Heart left ventricle (tissue), 16 donors: ENCODE measurements around the gene MRM2. TPM values are rescaled to one million over a fixed set of nuclear protein-coding genes. Genes with fewer than 3 reads are reported as not detected.
A peak's percentile ranks its signal among the peaks of the same experiment; 100 is the strongest.

Experiments used
- ATAC-seq, 4 donors: fragments of 200-7000 bp; cut with Tn5 transposase; one replicate each; pipeline ENCODE4 v1.9.1; 2020 to 2022; ENCODE audit warnings: moderate library complexity in 4 of 4, mild to moderate bottlenecking in 3 of 4, moderate number of reproducible peaks in 1 of 4
- DNase-seq, 5 donors: peaks; one replicate each; pipeline ENCODE4 v3.0.0-alpha.2; 2020
- H3K27ac ChIP-seq, 12 donors: fragments of 200-600 bp; sonication (generic) in 4 of 12; one replicate each; pipeline versions ENCODE4 v1.5.0 to v1.8.0; 2016 to 2022; ENCODE audit warnings: mild to moderate bottlenecking in 2 of 12
- H3K27me3 ChIP-seq, 9 donors: fragments of 200-600 bp; sonication (generic) in 2 of 9; one replicate each; pipeline versions ENCODE4 v1.5.1 to v1.8.0; 2016 to 2022; ENCODE audit warnings: mild to moderate bottlenecking in 3 of 9
- H3K36me3 ChIP-seq, 9 donors: fragments of 200-600 bp; sonication (generic) in 2 of 9; one replicate each; pipeline versions ENCODE4 v1.5.0 to v1.8.0; 2018 to 2022; ENCODE audit warnings: mild to moderate bottlenecking in 2 of 9
- H3K4me1 ChIP-seq, 12 donors: fragments of 200-600 bp; sonication (generic) in 4 of 12; one replicate each; pipeline versions ENCODE4 v1.5.0 to v1.8.0; 2016 to 2022; ENCODE audit warnings: mild to moderate bottlenecking in 3 of 12
- H3K4me3 ChIP-seq, 12 donors: fragments of 200-600 bp; sonication (generic) in 4 of 12; one replicate each; pipeline versions ENCODE4 v1.5.0 to v1.8.0; 2017 to 2022; ENCODE audit warnings: mild to moderate bottlenecking in 9 of 12, moderate library complexity in 4 of 12
- H3K9me3 ChIP-seq, 12 donors: fragments of 200-600 bp; sonication (generic) in 4 of 12; one replicate each; pipeline versions ENCODE4 v1.5.0 to v1.8.0; 2016 to 2022; ENCODE audit warnings: mild to moderate bottlenecking in 1 of 12
- POLR2A ChIP-seq, 2 donors: fragments of 450-650 bp; IDR thresholded peaks; one replicate each; pipeline ENCODE4 v1.6.1; 2017; ENCODE audit warnings: antibody characterized with exemption in 2 of 2, mild to moderate bottlenecking in 2 of 2, moderate library complexity in 2 of 2
- WGBS, 4 donors: extraction: QIAGEN DNeasy Blood & Tissue Kit in 2 of 4; methylation state at CpG; one replicate each; pipeline versions ENCODE4 v1.1.5 to v1.1.7; 2013 to 2018; 5-methylcytosine and 5-hydroxymethylcytosine counted together
- intact Hi-C, 10 donors: fragments of 100-400 bp; cut with DNase I; formaldehyde crosslinking; loops; one replicate each; pipeline versions ENCODE4 v1.11.1 to v1.14.2; 2022
- polyA plus RNA-seq, 2 donors: library from polyadenylated mRNA; stranded (reverse); fragments of 200-250 nt; gene quantifications; one replicate each; pipeline ENCODE4 v1.2.3, GENCODE V29; 2013
- total RNA-seq, 9 donors: library from RNA; depleted of rRNA in 2 of 9; stranded (reverse); fragments of >200 nt in 2 of 9; fragmentation: NEBNext Ultra II Directional in 3 of 9; extraction: Animal tissue kit (Norgen Biotek cat#: 25700) in 3 of 9; gene quantifications; one replicate each; pipeline versions ENCODE4 v1.1.0 to v1.2.4, GENCODE V29; 2016 to 2023
- TF ChIP-seq, protein P1 (sequence below), 12 donors: fragments of 200-600 bp; sonication (generic) in 4 of 12; IDR thresholded peaks; one replicate each; pipeline versions ENCODE4 v1.5.0 to v1.8.0; 2018 to 2022; ENCODE audit warnings: antibody characterized with exemption in 12 of 12, mild to moderate bottlenecking in 5 of 12
- donor health status: ischemic (EF 13 %, LVEDD 7.1; RV severe dilation, severe dysfunction).
- donor health status: healthy with polysubstance abuse.
- donor health status: DM: no; HTN: yes; CAD: no.
- donor health status: DM: no; HTN: no; CAD: no.
- donor health status: ischemic (EF 25% LVEDD 6.9; RV normal size, moderate dysfunction).
- donor health status: ischemic (EF 25% LVEDD 5.7; RV mildly dilated, moderate dysfunction).
- donor health status: healthy.
- donor health status: DM: yes; HTN: yes; CAD: no.
- donor health status: ischemic (EF 35%, LVEDD 5.7; RV mildly dilated, moderate dysfunction).
- donor health status: nonischemic (EF 11% LVEDD 7.7; RV severe dilation, severe dysfunction).
- donor health status: DM: yes; HTN: yes; CAD: no.
- donor health status: PGD.
- donor health status: ischemic (EF 29% LVEDD 5.4; RV normal size, mild dysfunction).
- donor health status: nonischemic (EF 23%, LVEDD 6.1; RV moderate dilation, normal function).

MRM2 gene
- total and polyA plus RNA-seq, 11 donors = 14.2 to 31.5 (median 20.3) TPM

DNA sequence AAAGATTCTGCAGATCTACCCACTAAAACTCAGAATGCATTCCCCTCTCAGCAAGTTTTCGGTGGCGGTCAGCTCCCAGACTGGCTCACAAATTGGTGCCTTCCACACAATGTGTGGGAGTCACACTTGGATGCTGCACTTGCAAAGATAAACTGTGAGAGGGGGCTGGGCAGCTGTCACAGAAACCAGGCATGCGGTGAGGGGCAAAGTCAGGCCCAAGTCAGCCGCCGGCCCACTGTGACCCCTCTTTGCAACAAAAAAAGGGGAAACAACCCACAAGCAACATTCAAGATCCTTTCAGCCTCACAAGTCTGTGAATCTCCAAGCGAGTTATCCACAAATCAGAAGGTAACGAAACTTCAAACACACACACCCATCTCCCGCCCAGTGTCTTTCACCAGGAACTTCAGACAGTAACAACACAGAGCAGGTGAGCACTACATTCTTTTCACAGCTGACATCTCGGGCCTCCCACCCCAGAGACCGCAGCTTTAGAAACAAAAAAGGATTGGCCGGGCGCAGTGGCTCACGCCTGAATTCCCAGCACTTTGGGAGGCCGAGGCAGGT is 40.3 kb upstream of the MRM2 start:
- no peak for TF ChIP-seq POLR2A (IDR thresholded peaks at IDR 0.05)
- TF ChIP-seq, protein P1, sequence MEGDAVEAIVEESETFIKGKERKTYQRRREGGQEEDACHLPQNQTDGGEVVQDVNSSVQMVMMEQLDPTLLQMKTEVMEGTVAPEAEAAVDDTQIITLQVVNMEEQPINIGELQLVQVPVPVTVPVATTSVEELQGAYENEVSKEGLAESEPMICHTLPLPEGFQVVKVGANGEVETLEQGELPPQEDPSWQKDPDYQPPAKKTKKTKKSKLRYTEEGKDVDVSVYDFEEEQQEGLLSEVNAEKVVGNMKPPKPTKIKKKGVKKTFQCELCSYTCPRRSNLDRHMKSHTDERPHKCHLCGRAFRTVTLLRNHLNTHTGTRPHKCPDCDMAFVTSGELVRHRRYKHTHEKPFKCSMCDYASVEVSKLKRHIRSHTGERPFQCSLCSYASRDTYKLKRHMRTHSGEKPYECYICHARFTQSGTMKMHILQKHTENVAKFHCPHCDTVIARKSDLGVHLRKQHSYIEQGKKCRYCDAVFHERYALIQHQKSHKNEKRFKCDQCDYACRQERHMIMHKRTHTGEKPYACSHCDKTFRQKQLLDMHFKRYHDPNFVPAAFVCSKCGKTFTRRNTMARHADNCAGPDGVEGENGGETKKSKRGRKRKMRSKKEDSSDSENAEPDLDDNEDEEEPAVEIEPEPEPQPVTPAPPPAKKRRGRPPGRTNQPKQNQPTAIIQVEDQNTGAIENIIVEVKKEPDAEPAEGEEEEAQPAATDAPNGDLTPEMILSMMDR (IDR thresholded peaks at IDR 0.05) = no peak
- DNase-seq (peak in 1 of 5 donors; percentile 29), ATAC-seq (no peak)
- H3K27ac ChIP-seq = peak overlapping the region in 5 of 12 donors; percentile 32 to 54 (median 51)
- WGBS, 4 donors = 82 to 96% (median 92%) methylated on average over 11 to 14 of the region's 14 CpGs
- H3K4me1 ChIP-seq = peaks cover 0 to 14% (median 3%) of the 10 kb centered on the region in 12 donors
- no peaks in the 10 kb centered on the region for H3K9me3 ChIP-seq
- peaks cover 0 to 6% (median 0%) of the 10 kb centered on the region in 9 donors for H3K36me3 ChIP-seq
- intact Hi-C loops = no loop called here
- H3K4me3 ChIP-seq = no peak overlapping the region
- H3K27me3 ChIP-seq = no peaks in the 10 kb centered on the region

DNA sequence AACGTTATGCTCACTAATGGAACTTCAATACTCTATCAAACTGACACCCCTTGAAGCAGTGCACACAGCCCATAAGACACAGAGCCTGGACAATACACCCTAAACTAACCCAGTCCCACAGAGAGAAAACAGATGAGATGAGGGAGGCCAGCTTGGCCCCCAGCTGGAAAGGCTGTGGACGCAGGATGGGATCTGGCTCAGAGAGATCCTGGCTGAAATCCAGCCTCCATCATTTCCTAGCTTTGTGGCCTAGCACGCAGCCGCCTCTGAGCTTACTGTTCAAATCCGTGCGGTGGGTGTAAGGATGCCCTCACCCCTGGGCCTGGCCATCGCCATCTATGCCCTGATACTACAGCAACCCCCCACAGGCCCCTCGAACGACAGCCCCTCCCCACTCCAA is 39.5 kb upstream of the MRM2 start:
- no peak for TF ChIP-seq POLR2A (IDR thresholded peaks at IDR 0.05)
- TF ChIP-seq, protein P1 (IDR thresholded peaks at IDR 0.05) = no peak
- H3K27ac ChIP-seq = peak overlapping the region in 5 of 12 donors; percentile 32 to 54 (median 51)
- WGBS, 4 donors = 36 to 49% (median 41%) methylated on average over 9 of the region's 9 CpGs
- intact Hi-C loops = no loop called here
- H3K36me3 ChIP-seq = peaks cover 0 to 9% (median 0%) of the 10 kb centered on the region in 9 donors
- H3K4me1 ChIP-seq = peaks cover 0 to 14% (median 3%) of the 10 kb centered on the region in 12 donors
- no peak overlapping the region for H3K4me3 ChIP-seq
- DNase-seq = peak in 4 of 5 donors; percentile 28 to 49 (median 45)
- no peaks in the 10 kb centered on the region for H3K9me3 ChIP-seq
- peak; percentile 41 to 83 (median 66) for ATAC-seq
- no peaks in the 10 kb centered on the region for H3K27me3 ChIP-seq

DNA sequence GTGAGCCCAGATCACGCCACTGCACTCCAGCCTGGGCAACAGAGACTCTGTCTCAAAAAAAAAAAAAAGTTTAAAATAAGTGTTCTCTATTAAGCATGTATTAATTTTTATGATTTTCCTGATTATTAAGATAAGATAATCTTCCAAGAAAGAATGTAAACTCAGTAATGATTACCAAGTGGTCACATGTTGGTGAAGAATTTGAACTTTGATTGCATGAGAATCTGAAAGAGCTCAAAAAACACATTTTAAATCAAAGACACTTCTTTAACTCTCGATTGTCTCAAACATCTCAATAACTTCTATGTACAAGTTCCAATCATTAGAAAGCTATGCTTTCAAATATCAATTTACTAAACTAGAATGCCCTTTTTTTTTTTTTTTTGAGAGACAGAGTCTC is 38.4 kb upstream of the MRM2 start:
- intact Hi-C loops = no loop called here
- no peak overlapping the region for H3K4me3 ChIP-seq
- peaks cover 0 to 12% (median 1%) of the 10 kb centered on the region in 9 donors for H3K36me3 ChIP-seq
- no peak for DNase-seq
- no peak overlapping the region for H3K27ac ChIP-seq
- TF ChIP-seq, protein P1 (IDR thresholded peaks at IDR 0.05) = no peak
- TF ChIP-seq POLR2A (IDR thresholded peaks at IDR 0.05) = no peak
- H3K27me3 ChIP-seq = no peaks in the 10 kb centered on the region
- H3K9me3 ChIP-seq = no peaks in the 10 kb centered on the region
- no peak for ATAC-seq
- H3K4me1 ChIP-seq = peaks cover 0 to 14% (median 3%) of the 10 kb centered on the region in 12 donors
- WGBS, 4 donors = 83 to 97% (median 92%) methylated on average over 2 of the region's 2 CpGs

DNA sequence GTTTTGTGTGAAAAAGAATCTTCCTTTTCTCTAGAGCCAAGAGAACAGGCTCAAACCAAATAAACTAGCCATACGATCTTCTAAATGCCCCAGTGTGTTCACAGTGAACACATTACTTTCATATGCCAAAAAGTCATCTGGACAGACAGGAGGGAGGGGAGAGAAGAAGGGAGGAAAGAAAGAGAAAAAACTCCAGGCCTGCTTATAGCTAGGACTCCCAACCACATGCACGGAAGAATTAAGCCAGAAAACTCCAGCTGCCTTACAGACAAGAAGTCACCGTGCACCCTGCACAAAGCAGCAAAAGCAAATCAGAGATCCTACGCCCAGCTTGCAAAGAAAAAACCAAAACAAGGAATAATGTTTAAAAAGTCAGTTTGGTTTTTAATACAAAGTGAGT is 37.9 kb upstream of the MRM2 start:
- Histone ChIP-seq H3K36me3 (peaks cover 0 to 17% (median 4%) of the 10 kb centered on the region in 9 donors), H3K27ac (no peak overlapping the region), H3K27me3 (no peaks in the 10 kb centered on the region), H3K9me3 (no peaks in the 10 kb centered on the region), H3K4me1 (peaks cover 0 to 14% (median 3%) of the 10 kb centered on the region in 12 donors), H3K4me3 (no peak overlapping the region)
- DNase-seq (no peak), ATAC-seq (no peak)
- intact Hi-C loops = no loop called here
- TF ChIP-seq POLR2A (IDR thresholded peaks at IDR 0.05) = no peak
- TF ChIP-seq, protein P1 (IDR thresholded peaks at IDR 0.05) = no peak
- WGBS, 4 donors = 74 to 84% (median 79%) methylated on average over 4 of the region's 4 CpGs
